ENCODE results near the gene UGT1A10.
"Not testable (repeated sequence)": the region's sequence is repeated elsewhere in the genome, so short reads cannot be mapped to it uniquely, and the experiment has no call there.

Gene UGT1A10

GRCh38 chr2:233746475-233747282 is 110.4 kb downstream of the UGT1A10 start:
- no peak for DNase-seq

- DNase-seq: no peak
These were observed 111.0 kb downstream of the UGT1A10 start for GRCh38 chr2:233747283-233747544.

GRCh38 chr2:233750689-233751088 is 114.4 kb downstream of the UGT1A10 start:
- not testable (repeated sequence) for DNase-seq

DNA sequence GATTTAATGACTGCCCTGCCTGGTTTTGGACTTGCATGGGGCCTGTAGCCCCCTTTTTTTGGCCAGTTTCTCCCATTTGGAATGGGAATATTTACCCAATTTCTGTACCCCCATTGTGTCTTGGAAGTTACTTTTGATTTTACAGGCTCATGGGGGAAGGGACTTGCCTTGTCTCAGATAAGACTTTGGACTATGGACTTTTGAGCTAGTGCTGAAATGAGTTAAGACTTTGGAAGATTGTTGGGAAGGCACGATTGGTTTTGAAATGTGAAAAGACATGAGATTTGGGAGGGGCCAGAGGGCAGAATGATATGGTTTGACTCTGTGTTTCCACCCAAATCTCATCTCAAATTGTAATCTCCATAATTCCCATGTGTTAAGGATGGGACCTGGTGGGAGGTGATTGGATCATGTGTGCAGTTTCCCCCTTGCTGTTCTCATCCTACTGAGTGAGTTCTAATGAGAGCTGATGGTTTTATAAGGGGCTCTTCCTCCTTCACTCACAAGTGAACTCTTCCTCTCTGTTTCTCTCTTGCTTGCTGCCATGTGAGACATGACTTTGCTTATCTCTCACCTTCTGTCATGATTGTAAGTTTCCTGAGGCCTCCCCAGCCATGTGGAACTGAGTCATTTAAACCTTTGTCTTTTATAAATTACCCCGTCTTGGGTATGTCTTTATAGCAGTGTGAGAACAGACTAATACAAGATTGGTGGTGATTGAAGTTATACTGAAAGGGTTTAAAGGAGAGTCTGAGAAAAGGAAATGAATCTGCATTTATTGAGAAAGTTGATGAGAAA is 115.2 kb downstream of the UGT1A10 start:
- DNase-seq: not testable (repeated sequence)

- DNase-seq: no peak
These were observed 118.8 kb downstream of the UGT1A10 start for GRCh38 chr2:233754872-233755611.

DNA sequence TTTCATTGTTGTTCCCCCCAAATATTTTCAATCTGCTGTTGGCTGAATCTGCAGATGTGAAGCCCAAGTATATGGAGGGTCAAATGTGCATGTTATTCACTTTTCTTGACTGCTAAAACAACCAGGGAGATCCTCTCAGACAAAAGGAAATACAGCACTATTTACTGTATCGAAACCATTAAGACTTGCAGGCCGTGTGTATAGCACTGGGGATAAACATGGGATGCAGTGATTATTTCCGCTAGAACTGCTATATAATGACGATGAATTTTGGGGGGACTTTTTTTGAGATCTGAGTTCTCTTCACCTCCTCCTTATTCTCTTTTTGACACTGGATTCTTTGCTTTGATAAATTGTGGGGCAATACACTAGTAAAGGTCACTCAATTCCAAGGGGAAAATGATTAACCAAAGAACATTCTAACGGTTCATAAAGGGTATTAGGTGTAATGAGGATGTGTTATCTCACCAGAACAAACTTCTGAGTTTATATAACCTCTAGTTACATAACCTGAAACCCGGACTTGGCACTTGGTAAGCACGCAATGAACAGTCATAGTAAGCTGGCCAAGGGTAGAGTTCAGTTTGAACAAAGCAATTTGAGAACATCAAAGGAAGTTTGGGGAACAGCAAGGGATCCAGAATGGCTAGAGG is 120.3 kb downstream of the UGT1A10 start:
- DNase-seq: no peak

- no peak for DNase-seq
These were observed 121.9 kb downstream of the UGT1A10 start for GRCh38 chr2:233758141-233758540.

GRCh38 chr2:233758849-233759248 is 122.6 kb downstream of the UGT1A10 start:
- DNase-seq: no peak

GRCh38 chr2:233760043-233760442 is 123.8 kb downstream of the UGT1A10 start, which contains the start of gene UGT1A1:
Gene UGT1A1 (plus strand): TSS chr2:233760270. CDS start chr2:233760288, 18 bp downstream.
- DNase-seq: no peak

- DNase-seq: no peak
These were observed 125.0 kb downstream of the UGT1A10 start for GRCh38 chr2:233761040-233761769.

DNA sequence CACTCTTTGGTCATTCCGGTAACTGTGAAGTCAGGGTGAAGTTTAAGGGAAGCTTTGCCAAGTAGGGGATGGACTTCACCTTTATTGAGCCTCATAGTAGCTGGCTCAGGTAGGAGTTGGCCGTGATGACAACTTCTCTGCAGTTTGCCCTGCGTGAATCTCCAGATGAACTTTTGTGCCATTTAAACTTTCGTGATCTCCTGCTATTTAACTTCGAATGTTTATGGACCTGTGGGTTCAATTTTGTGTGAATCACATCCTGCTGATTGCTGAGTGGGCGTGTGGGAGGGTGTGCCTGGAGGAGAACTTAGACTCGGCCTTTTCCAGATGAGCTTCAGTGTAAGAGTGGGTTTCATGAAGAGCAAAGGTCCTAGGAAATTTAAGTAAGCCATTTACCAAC is 128.0 kb downstream of the UGT1A10 start:
- no peak for DNase-seq

GRCh38 chr2:233764761-233765160 is 128.5 kb downstream of the UGT1A10 start:
- DNase-seq: no peak

- DNase-seq: no peak
These were observed 130.2 kb downstream of the UGT1A10 start for GRCh38 chr2:233766416-233766815.

- DNase-seq: no peak
These were observed 131.8 kb downstream of the UGT1A10 start for GRCh38 chr2:233768076-233768475.

DNA sequence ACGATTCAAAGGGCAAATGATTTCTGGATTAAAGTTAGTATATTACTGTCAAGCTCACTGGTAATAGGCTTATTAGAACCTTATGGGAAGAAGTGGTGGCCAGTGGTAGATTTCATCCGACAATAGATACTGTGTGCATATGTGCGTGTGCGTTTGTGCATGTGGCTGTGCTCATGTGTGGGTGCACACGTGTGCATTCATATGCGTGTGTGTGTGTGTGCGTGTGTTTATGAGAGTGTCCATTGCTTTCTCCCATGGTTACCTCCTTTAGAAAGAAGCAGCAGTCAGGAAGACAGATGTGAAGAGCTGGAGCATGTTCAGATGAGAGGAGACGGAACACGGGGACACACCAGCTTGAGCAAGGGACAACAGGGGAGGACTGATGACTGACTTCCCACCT is 133.0 kb downstream of the UGT1A10 start:
- no peak for DNase-seq

DNA sequence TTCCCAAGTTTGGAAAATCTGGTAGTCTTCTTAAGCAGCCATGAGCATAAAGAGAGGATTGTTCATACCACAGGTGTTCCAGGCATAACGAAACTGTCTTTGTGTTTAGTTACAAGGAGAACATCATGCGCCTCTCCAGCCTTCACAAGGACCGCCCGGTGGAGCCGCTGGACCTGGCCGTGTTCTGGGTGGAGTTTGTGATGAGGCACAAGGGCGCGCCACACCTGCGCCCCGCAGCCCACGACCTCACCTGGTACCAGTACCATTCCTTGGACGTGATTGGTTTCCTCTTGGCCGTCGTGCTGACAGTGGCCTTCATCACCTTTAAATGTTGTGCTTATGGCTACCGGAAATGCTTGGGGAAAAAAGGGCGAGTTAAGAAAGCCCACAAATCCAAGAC is 135.9 kb downstream of the UGT1A10 start:
- DNase-seq: no peak

- DNase-seq: no peak
These were observed 136.3 kb downstream of the UGT1A10 start for GRCh38 chr2:233772583-233772982.

- no peak for DNase-seq
These were observed 137.6 kb downstream of the UGT1A10 start for GRCh38 chr2:233773854-233774253.

GRCh38 chr2:233775414-233775813 is 139.2 kb downstream of the UGT1A10 start:
- no peak for DNase-seq

DNA sequence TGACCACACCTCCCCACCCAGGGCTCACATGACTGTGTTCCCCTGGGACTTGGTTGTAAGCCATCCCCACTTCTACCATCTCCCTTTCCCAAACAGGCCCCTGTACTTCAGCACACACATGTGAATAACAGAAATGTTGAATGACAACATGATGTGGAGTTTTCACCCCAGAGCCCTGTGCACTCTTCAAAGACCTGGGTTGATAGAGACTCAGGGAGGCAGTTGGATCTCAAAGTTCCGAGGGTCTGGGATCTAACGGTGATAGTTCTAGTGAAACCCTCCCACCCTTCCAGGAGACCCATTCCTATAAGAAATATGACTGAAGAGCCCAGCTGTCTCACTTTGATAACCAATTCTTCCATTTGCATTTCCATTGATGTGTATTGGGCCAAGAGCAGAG is 141.8 kb downstream of the UGT1A10 start, which contains the start of gene MROH2A:
Gene MROH2A (plus strand): TSS at position 301 of the 400 bp plus-strand sequence. CDS start 1,029 bp downstream, outside the sequence.
- DNase-seq: no peak

DNA sequence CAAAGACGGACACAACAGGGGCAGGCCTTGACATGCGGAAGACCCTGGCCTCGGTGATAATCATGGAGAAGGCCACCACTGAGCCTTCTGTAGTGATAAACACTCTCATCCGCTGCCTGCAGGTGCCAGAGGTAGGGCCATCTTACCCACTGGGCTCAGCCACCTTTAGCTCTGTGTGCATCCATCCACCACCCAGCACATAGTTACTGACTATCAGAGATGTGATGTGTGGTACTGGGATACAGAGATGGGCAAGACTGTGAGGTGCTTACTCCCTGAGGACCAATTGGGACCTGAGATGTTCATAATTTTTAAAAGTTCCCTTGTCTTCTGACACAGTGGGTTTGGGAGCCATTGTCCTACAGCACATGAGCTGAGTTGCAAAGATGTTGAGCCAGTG is 143.5 kb downstream of the UGT1A10 start:
- DNase-seq: no peak

GRCh38 chr2:233780771-233781170 is 144.5 kb downstream of the UGT1A10 start:
- no peak for DNase-seq
